GM18951 (cell line): ENCODE data around the gene ADA.

Experiments
- POLR2A ChIP-seq: IDR thresholded peaks from 4 replicates; pipeline ENCODE4 v1.6.1; 2011; ENCODE audit warnings: mild to moderate bottlenecking; ENCODE audit not compliant: insufficient read length, insufficient read depth; ENCODE audit errors: extremely low read depth
- in situ Hi-C: fragments of 300-500 bp; cut with MboI; formaldehyde crosslinking; loops from one replicate; pipeline ENCODE4 v1.12.0; 2022; ENCODE audit warnings: low sequenced_read_pairs, mixed read lengths, inconsistent platforms; ENCODE audit not compliant: unreplicated experiment

ADA gene

GRCh38 chr20:44573501-44573869, 78.0 kb downstream of the ADA start:
- in situ Hi-C loops = no loop called here

GRCh38 chr20:44572551-44573500, 78.7 kb downstream of the ADA start:
- no peak for TF ChIP-seq POLR2A
- in situ Hi-C loops = no loop called here

More at GRCh38 chr20:44573501-44573869, 78.0 kb downstream of the ADA start:
- no peak for TF ChIP-seq POLR2A

GRCh38 chr20:44571362-44571988, 80.0 kb downstream of the ADA start:
- no peak for TF ChIP-seq POLR2A
- in situ Hi-C loops = no loop called here

DNA sequence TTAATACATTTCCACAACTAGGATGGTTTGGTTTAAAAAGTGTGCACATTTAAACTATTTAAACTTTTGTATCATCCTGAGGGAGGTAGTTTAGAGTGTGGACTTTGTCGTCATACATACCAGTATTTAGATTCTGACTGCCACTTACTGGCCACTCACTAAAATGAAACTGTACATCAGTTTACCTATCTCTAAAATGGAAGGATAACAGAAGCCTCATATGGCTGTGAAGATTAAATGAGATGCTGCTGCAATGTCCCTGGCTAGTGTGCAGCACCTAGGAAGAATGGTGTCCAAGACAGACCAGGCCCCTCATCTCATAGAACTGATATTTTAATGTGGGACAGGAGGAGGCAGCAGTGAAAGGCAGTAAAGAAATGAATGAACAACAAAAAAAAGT, 81.1 kb downstream of the ADA start:
- no peak for TF ChIP-seq POLR2A
- in situ Hi-C loops = no loop called here
